ENCODE data around the gene MCM9.

MCM9 gene

GRCh38 chr6:118895261-118895560 is 39.7 kb downstream of the MCM9 start:
- Histone ChIP-seq H3K36me3 (ENCODE audit: insufficient read depth, insufficient read length, low read length) (peaks cover 13% of the 10 kb centered on the region), H3K4me1 (ENCODE audit: insufficient read depth, insufficient read length) (no peaks in the 10 kb centered on the region), H3K4me3 (ENCODE audit: insufficient read length, low read depth) (peak overlapping the region; percentile 88), H3K9ac (ENCODE audit: insufficient read length, low read depth) (peak overlapping the region; percentile 93), H3K9me3 (ENCODE audit: insufficient read depth, low read length) (no peaks in the 10 kb centered on the region), H3K27me3 (ENCODE audit: insufficient read depth, insufficient read length) (no peaks in the 10 kb centered on the region)
- TF ChIP-seq YY1 (IDR thresholded peaks at IDR 0.05; ENCODE audit: insufficient read depth, insufficient read length) (no peak), ZNF274 (IDR thresholded peaks at IDR 0.05; ENCODE audit: low read depth, low read length) (no peak), SUZ12 (IDR thresholded peaks at IDR 0.05; ENCODE audit: extremely low read depth, insufficient read depth, insufficient read length) (no peak)
- no peak for DNase-seq (ENCODE audit: low read depth, low spot score)

- H3K4me1 ChIP-seq (ENCODE audit: insufficient read depth, insufficient read length), result no peaks in the 10 kb centered on the region
- no peak for DNase-seq (ENCODE audit: low read depth, low spot score)
- H3K4me3 ChIP-seq (ENCODE audit: insufficient read length, low read depth), result peak overlapping the region; percentile 88
- no peaks in the 10 kb centered on the region for H3K9me3 ChIP-seq (ENCODE audit: insufficient read depth, low read length)
- no peaks in the 10 kb centered on the region for H3K27me3 ChIP-seq (ENCODE audit: insufficient read depth, insufficient read length)
- TF ChIP-seq ZNF274 (IDR thresholded peaks at IDR 0.05; ENCODE audit: low read depth, low read length), result no peak
- TF ChIP-seq SUZ12 (IDR thresholded peaks at IDR 0.05; ENCODE audit: extremely low read depth, insufficient read depth, insufficient read length), result no peak
- no peak for TF ChIP-seq YY1 (IDR thresholded peaks at IDR 0.05; ENCODE audit: insufficient read depth, insufficient read length)
- peak overlapping the region; percentile 93 for H3K9ac ChIP-seq (ENCODE audit: insufficient read length, low read depth)
- peaks cover 9% of the 10 kb centered on the region for H3K36me3 ChIP-seq (ENCODE audit: insufficient read depth, insufficient read length, low read length)
Measured at GRCh38 chr6:118894425-118895260, 40.3 kb downstream of the MCM9 start.

- TF ChIP-seq SUZ12 (IDR thresholded peaks at IDR 0.05; ENCODE audit: extremely low read depth, insufficient read depth, insufficient read length) (no peak), YY1 (IDR thresholded peaks at IDR 0.05; ENCODE audit: insufficient read depth, insufficient read length) (no peak), ZNF274 (IDR thresholded peaks at IDR 0.05; ENCODE audit: low read depth, low read length) (no peak)
- DNase-seq (ENCODE audit: low read depth, low spot score), result peak; percentile 75
- Histone ChIP-seq H3K9me3 (ENCODE audit: insufficient read depth, low read length) (no peaks in the 10 kb centered on the region), H3K4me3 (ENCODE audit: insufficient read length, low read depth) (peak within 1 kb of the TSS; percentile 88), H3K27me3 (ENCODE audit: insufficient read depth, insufficient read length) (no peaks in the 10 kb centered on the region), H3K4me1 (ENCODE audit: insufficient read depth, insufficient read length) (no peaks in the 10 kb centered on the region), H3K36me3 (ENCODE audit: insufficient read depth, insufficient read length, low read length) (peaks cover 3% of the 10 kb centered on the region), H3K9ac (ENCODE audit: insufficient read length, low read depth) (peak within 1 kb of the TSS; percentile 93)
Measured at GRCh38 chr6:118893807-118894424, 41.0 kb downstream of the MCM9 start, which contains the start of gene ASF1A. Gene ASF1A, plus strand, starts transcription at chr6:118894152. Its CDS starts 262 bp downstream, at chr6:118894414.

- H3K9ac ChIP-seq (ENCODE audit: insufficient read length, low read depth), result peak overlapping the region; percentile 58
- no peak for TF ChIP-seq YY1 (IDR thresholded peaks at IDR 0.05; ENCODE audit: insufficient read depth, insufficient read length)
- TF ChIP-seq ZNF274 (IDR thresholded peaks at IDR 0.05; ENCODE audit: low read depth, low read length), result no peak
- TF ChIP-seq SUZ12 (IDR thresholded peaks at IDR 0.05; ENCODE audit: extremely low read depth, insufficient read depth, insufficient read length), result no peak
- no peaks in the 10 kb centered on the region for H3K27me3 ChIP-seq (ENCODE audit: insufficient read depth, insufficient read length)
- DNase-seq (ENCODE audit: low read depth, low spot score), result no peak
- H3K36me3 ChIP-seq (ENCODE audit: insufficient read depth, insufficient read length, low read length), result no peaks in the 10 kb centered on the region
- no peaks in the 10 kb centered on the region for H3K4me1 ChIP-seq (ENCODE audit: insufficient read depth, insufficient read length)
- peak overlapping the region; percentile 34 for H3K4me3 ChIP-seq (ENCODE audit: insufficient read length, low read depth)
- H3K9me3 ChIP-seq (ENCODE audit: insufficient read depth, low read length), result no peaks in the 10 kb centered on the region
Measured at GRCh38 chr6:118893064-118893806, 41.7 kb downstream of the MCM9 start.

GRCh38 chr6:118892355-118892991 is 42.5 kb downstream of the MCM9 start:
- no peak overlapping the region for H3K4me3 ChIP-seq (ENCODE audit: insufficient read length, low read depth)
- no peaks in the 10 kb centered on the region for H3K4me1 ChIP-seq (ENCODE audit: insufficient read depth, insufficient read length)
- H3K9me3 ChIP-seq (ENCODE audit: insufficient read depth, low read length), result no peaks in the 10 kb centered on the region
- no peaks in the 10 kb centered on the region for H3K36me3 ChIP-seq (ENCODE audit: insufficient read depth, insufficient read length, low read length)
- H3K9ac ChIP-seq (ENCODE audit: insufficient read length, low read depth), result no peak overlapping the region
- DNase-seq (ENCODE audit: low read depth, low spot score), result no peak
- H3K27me3 ChIP-seq (ENCODE audit: insufficient read depth, insufficient read length), result no peaks in the 10 kb centered on the region
- TF ChIP-seq ZNF274 (IDR thresholded peaks at IDR 0.05; ENCODE audit: low read depth, low read length) (no peak), YY1 (IDR thresholded peaks at IDR 0.05; ENCODE audit: insufficient read depth, insufficient read length) (no peak), SUZ12 (IDR thresholded peaks at IDR 0.05; ENCODE audit: extremely low read depth, insufficient read depth, insufficient read length) (no peak)

- no peak overlapping the region for H3K4me3 ChIP-seq (ENCODE audit: insufficient read length, low read depth)
- no peaks in the 10 kb centered on the region for H3K27me3 ChIP-seq (ENCODE audit: insufficient read depth, insufficient read length)
- no peak for TF ChIP-seq ZNF274 (IDR thresholded peaks at IDR 0.05; ENCODE audit: low read depth, low read length)
- no peak for TF ChIP-seq SUZ12 (IDR thresholded peaks at IDR 0.05; ENCODE audit: extremely low read depth, insufficient read depth, insufficient read length)
- TF ChIP-seq YY1 (IDR thresholded peaks at IDR 0.05; ENCODE audit: insufficient read depth, insufficient read length), result no peak
- no peaks in the 10 kb centered on the region for H3K9me3 ChIP-seq (ENCODE audit: insufficient read depth, low read length)
- DNase-seq (ENCODE audit: low read depth, low spot score), result no peak
- H3K36me3 ChIP-seq (ENCODE audit: insufficient read depth, insufficient read length, low read length), result no peaks in the 10 kb centered on the region
- no peaks in the 10 kb centered on the region for H3K4me1 ChIP-seq (ENCODE audit: insufficient read depth, insufficient read length)
- H3K9ac ChIP-seq (ENCODE audit: insufficient read length, low read depth), result no peak overlapping the region
Measured at GRCh38 chr6:118890997-118891790, 43.8 kb downstream of the MCM9 start.
